Natural killer cell (primary cell): ENCODE measurements around the gene PAM. TPM values are rescaled to one million over a fixed set of nuclear protein-coding genes. Genes with fewer than 3 reads are reported as not detected.

Experiments used
- ATAC-seq, 3 donors: fragments of 150-1000 bp in 2 of 3; fragments of 200-7000 bp in 1 of 3; cut with Tn5 transposase; 1 replicate in 1 of 3; 2 replicates in 2 of 3; pipeline ENCODE4 v1.10.0; 2021; ENCODE audit warnings: mild to moderate bottlenecking in 2 of 3, moderate library complexity in 2 of 3
- DNase-seq, 2 donors: peaks; one replicate each; pipeline versions ENCODE4 v3.0.0 to v3.0.0-alpha.2; 2013 to 2021; ENCODE audit warnings: mixed read lengths in 1 of 2
- H3K27ac ChIP-seq: one replicate; pipeline ENCODE4 v1.5.1; 2013; ENCODE audit warnings: mild to moderate bottlenecking, low read length
- H3K27me3 ChIP-seq: one replicate; pipeline ENCODE4 v1.6.1; 2013; ENCODE audit warnings: low read length; ENCODE audit not compliant: control insufficient read depth, insufficient read depth
- H3K36me3 ChIP-seq: one replicate; pipeline ENCODE4 v1.6.1; 2013; ENCODE audit warnings: low read length; ENCODE audit not compliant: control insufficient read depth, insufficient read depth
- H3K4me1 ChIP-seq: one replicate; pipeline ENCODE4 v1.6.1; 2013; ENCODE audit warnings: low read length; ENCODE audit not compliant: control insufficient read depth, insufficient read depth
- H3K4me3 ChIP-seq: one replicate; pipeline ENCODE4 v1.5.1; 2013; ENCODE audit warnings: low read length
- H3K9me3 ChIP-seq: one replicate; pipeline ENCODE4 v1.6.1; 2013; ENCODE audit warnings: low read length; ENCODE audit not compliant: control insufficient read depth, insufficient read depth
- H3K27ac Mint-ChIP-seq, 2 donors: one replicate each; pipeline ENCODE4 v1.8.0; 2022; ENCODE audit warnings: mild to moderate bottlenecking in 2 of 2, mixed read lengths in 2 of 2, moderate library complexity in 1 of 2
- H3K27me3 Mint-ChIP-seq, 2 donors: one replicate each; pipeline ENCODE4 v1.8.0; 2022; ENCODE audit warnings: low read depth in 2 of 2, mixed read lengths in 2 of 2
- H3K36me3 Mint-ChIP-seq: one replicate; pipeline ENCODE4 v1.8.0; 2022; ENCODE audit warnings: mixed read lengths
- H3K4me1 Mint-ChIP-seq, 2 donors: one replicate each; pipeline ENCODE4 v1.8.0; 2022; ENCODE audit warnings: mixed read lengths in 2 of 2
- H3K4me3 Mint-ChIP-seq: one replicate; pipeline ENCODE4 v1.8.0; 2022; ENCODE audit warnings: mild to moderate bottlenecking, moderate library complexity, mixed read lengths
- H3K9me3 Mint-ChIP-seq, 2 donors: one replicate each; pipeline ENCODE4 v1.8.0; 2022; ENCODE audit warnings: mixed read lengths in 2 of 2
- CTCF ChIP-seq: fragments of 200-600 bp; IDR thresholded peaks from one replicate; pipeline ENCODE4 v1.8.0; 2022; ENCODE audit warnings: antibody characterized with exemption
- WGBS: methylation state at CpG from one replicate; pipeline ENCODE4 v1.1.7; 2013; ENCODE audit warnings: missing lambda C conversion rate; ENCODE audit not compliant: insufficient coverage; 5-methylcytosine and 5-hydroxymethylcytosine counted together
- intact Hi-C: fragments of 100-400 bp; cut with micrococcal nuclease; formaldehyde crosslinking; loops from one replicate; pipeline ENCODE4 v1.14.2; 2022
- total RNA-seq, 4 donors: library from RNA; stranded (reverse); fragments of 120-200 nt in 1 of 4; gene quantifications; one replicate each; pipeline versions ENCODE4 v1.2.3 to v1.2.4, GENCODE V29; 2013 to 2022

PAM gene
- total RNA-seq, 3 donors from 2014 or later (not counting 1 experiment from before 2014, with no cell fraction given) = 67.6 to 79.9 (median 75.3) TPM

DNA sequence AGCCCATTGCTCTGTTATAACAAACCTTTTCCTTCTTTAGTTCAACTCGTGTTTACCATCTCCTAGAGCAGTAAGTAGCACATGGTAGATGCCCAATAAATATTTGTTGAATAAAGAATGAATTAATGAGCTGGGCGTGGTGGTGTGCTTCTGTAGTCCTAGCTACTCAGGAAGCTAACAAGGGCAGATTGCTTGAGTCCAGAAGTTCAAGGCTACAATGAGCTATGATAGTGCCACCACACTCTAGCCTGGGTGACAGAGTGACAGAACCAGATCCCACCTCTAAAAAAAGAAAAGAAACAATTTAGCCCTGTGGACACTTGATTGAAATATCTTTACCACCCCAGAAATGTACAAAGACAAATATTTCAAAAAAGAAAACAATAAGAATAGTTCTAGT is 14.6 kb upstream of the PAM start:
- Mint-ChIP-seq H3K27ac (no peak overlapping the region), H3K4me3 (no peak overlapping the region), H3K36me3 (no peaks in the 10 kb centered on the region), H3K27me3 (no peaks in the 10 kb centered on the region), H3K9me3 (no peaks in the 10 kb centered on the region), H3K4me1 (no peaks in the 10 kb centered on the region)
- Histone ChIP-seq H3K27me3 (no peaks in the 10 kb centered on the region), H3K4me1 (no peaks in the 10 kb centered on the region), H3K36me3 (no peaks in the 10 kb centered on the region), H3K9me3 (no peaks in the 10 kb centered on the region), H3K4me3 (no peak overlapping the region), H3K27ac (no peak overlapping the region)
- intact Hi-C loops = no loop called here
- 82% methylated on average over 2 of the region's 2 CpGs for WGBS
- ATAC-seq (no peak), DNase-seq (no peak)
- TF ChIP-seq CTCF = no peak

DNA sequence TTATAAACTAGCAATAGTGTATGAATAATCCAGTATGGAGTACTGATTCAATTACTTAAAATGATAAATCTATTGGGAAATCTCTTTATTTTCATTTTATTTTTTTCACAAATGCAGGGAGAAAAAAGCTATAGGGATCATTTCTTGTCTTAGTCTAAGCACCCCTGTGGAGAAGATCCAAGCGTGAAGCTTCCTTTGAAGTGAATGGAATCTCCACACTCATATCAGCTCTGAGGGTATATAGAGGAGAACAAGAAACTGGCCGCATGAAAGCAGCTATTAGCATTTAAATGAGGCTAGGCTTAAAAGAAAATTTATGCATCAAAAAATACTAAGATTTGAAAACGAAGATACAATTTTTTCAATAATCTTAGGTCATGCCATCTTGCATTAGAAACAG is 12.9 kb upstream of the PAM start:
- Mint-ChIP-seq H3K27me3 (peaks cover 0 to 1% of the 10 kb centered on the region in 2 donors), H3K4me3 (no peak overlapping the region), H3K4me1 (no peaks in the 10 kb centered on the region), H3K9me3 (no peaks in the 10 kb centered on the region), H3K27ac (no peak overlapping the region), H3K36me3 (no peaks in the 10 kb centered on the region)
- no peak for TF ChIP-seq CTCF
- WGBS = 100% methylated on average over 2 of the region's 3 CpGs
- DNase-seq = no peak
- intact Hi-C loops = no loop called here
- no peaks in the 10 kb centered on the region for H3K4me1 ChIP-seq
- H3K27me3 ChIP-seq = no peaks in the 10 kb centered on the region
- H3K4me3 ChIP-seq = no peak overlapping the region
- no peak for ATAC-seq
- H3K36me3 ChIP-seq = no peaks in the 10 kb centered on the region
- no peak overlapping the region for H3K27ac ChIP-seq
- H3K9me3 ChIP-seq = no peaks in the 10 kb centered on the region

GRCh38 chr5:102743900-102744299 is 11.2 kb upstream of the PAM start:
- no peaks in the 10 kb centered on the region for H3K36me3 ChIP-seq
- TF ChIP-seq CTCF = no peak
- intact Hi-C loops = no loop called here
- no peaks in the 10 kb centered on the region for H3K27me3 ChIP-seq
- DNase-seq (no peak), ATAC-seq (no peak)
- no peaks in the 10 kb centered on the region for H3K9me3 ChIP-seq
- no peaks in the 10 kb centered on the region for H3K36me3 Mint-ChIP-seq
- H3K27ac Mint-ChIP-seq = no peak overlapping the region
- no peaks in the 10 kb centered on the region for H3K4me1 Mint-ChIP-seq
- H3K9me3 Mint-ChIP-seq = no peaks in the 10 kb centered on the region
- H3K4me3 Mint-ChIP-seq = no peak overlapping the region
- H3K27me3 Mint-ChIP-seq = peaks cover 0 to 4% of the 10 kb centered on the region in 2 donors
- H3K4me3 ChIP-seq = no peak overlapping the region
- H3K4me1 ChIP-seq = no peaks in the 10 kb centered on the region
- H3K27ac ChIP-seq = no peak overlapping the region
- WGBS = 93% methylated on average over 4 of the region's 4 CpGs

DNA sequence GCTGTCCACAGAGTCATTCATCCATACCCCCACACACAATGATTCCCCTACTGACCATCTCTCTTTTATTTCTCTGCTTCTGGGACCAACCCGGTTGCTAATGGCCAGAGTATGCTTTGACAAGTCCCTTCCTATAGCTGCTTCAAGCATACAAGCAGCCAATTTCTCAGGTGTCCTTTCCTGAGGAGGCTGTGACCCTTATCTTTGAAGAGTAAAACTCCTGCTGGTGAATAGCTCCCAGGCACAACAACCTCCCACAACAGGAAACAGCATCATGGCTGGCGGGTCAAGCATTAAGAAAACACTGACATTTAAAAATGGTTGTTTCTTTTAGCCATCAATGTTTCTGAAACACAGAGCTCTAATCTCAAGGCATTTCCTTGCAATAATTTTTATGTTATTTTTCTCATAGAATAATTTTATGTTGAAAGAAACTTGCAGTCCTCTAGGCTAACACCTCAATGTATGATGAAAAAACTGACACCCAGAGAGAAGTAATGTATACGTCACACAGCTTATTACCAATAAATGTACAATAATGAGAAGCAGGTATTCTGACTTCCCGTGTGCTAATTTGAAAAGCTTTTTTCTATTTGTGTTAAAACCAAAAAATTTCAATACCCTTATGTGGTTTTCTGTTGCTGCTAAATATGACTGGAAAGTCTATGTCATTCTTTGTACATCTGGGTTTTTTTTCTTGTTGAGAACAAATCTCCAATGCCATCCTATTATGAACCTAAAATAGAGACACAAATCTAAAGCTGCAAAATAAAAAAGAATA is 7.5 kb upstream of the PAM start:
- Histone ChIP-seq H3K9me3 (no peaks in the 10 kb centered on the region), H3K36me3 (no peaks in the 10 kb centered on the region), H3K27ac (no peak overlapping the region), H3K27me3 (no peaks in the 10 kb centered on the region), H3K4me3 (no peak overlapping the region), H3K4me1 (no peaks in the 10 kb centered on the region)
- WGBS = 84% methylated on average over 2 of the region's 4 CpGs
- H3K36me3 Mint-ChIP-seq = no peaks in the 10 kb centered on the region
- no peaks in the 10 kb centered on the region for H3K4me1 Mint-ChIP-seq
- no peak for TF ChIP-seq CTCF
- intact Hi-C loops = no loop called here
- ATAC-seq (no peak), DNase-seq (no peak)
- no peaks in the 10 kb centered on the region for H3K9me3 Mint-ChIP-seq
- no peak overlapping the region for H3K27ac Mint-ChIP-seq
- peaks cover under 1 to 4% of the 10 kb centered on the region in 2 donors for H3K27me3 Mint-ChIP-seq
- H3K4me3 Mint-ChIP-seq = no peak overlapping the region
